Endometrial microvascular endothelial cells (primary cell): Measurements from ENCODE around the gene ALG3. TPM values are rescaled to one million over a fixed set of nuclear protein-coding genes. Genes with fewer than 3 reads are reported as not detected.
"Not testable (repeated sequence)": the region's sequence is repeated elsewhere in the genome, so short reads cannot be mapped to it uniquely, and the experiment has no call there.

Source experiments
- in situ Hi-C: cut with HindIII; loops from 2 replicates; pipeline ENCODE4 v1.10.0; 2017; ENCODE audit warnings: low sequenced_read_pairs, low pct_unique_long_range_greater_than_20kb; ENCODE audit errors: inconsistent ontology term
- total RNA-seq: library from RNA; depleted of rRNA; stranded (reverse); fragments of >200 nt; gene quantifications from one replicate; pipeline ENCODE4 v1.2.3, GENCODE V29; 2015; ENCODE audit errors: inconsistent ontology term

The ALG3 gene
- total RNA-seq = 68.4 TPM

DNA sequence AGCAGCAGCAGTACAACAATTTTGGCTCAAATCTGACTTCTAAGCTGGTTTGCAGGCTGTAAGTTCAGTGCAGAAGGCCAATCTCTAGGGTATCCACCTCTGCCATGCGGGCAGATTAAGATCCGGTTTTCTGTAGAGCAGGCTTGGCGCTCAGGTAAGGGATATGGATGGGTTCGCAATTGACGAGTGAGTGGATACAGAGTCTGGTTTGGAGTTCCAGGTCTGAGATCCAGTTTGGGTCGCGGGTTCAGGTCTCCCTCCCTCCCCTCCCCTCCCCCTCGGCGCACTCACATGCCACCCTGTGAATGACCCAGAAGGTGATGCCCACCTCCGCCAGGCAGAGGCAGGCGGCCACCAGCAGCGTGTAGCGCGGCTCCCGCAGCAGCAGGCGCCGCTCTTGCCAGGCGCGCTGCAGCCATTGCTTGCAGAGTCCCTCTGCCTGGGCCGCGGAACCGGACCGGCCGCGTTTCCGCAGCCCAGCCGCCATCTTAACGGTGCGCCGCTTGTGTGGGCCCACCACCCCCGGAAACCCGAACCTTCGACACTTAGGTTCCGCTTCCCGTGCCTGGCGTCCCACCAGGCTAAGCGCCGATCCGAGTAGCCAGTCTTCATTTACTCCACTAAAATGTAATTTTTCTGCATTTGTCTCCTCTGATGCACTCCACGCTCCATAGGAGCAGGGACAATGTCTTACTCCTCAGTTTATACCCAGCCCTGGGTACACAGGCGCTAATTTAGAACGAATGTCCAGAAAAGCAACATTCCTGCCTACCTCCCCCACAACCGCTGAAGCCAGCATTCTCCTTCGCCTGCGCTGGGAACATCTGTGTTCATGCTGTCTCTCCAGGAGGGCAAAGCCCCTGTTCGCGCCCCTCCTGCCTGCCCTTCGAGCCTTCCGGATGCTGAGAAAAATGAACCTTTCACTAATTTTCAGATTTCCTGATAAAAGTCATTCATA, at the start of gene ALG3:
TSS of gene ALG3 (minus strand) at position 509 of the 958 bp plus-strand sequence. CDS start at position 487, 22 bp downstream.
- in situ Hi-C loops = no loop called here

DNA sequence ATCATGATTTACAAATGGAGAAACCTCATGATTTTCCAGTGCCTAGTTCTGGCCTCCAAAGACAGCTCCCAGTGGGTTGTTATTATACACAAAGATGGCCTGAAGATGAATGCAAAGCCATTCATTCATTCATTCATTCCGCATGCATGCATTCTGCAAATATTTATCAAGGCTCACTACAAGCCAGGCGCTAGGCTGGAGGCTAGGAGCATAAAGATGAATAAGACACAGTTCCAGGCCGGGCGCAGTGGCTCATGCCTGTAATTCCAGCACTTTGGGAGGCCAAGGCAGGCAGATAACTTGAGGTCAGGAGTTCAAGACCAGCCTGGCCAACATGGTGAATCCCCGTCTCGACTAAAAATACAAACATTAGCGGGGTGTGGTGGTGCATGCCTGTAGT, 47.9 kb upstream of the ALG3 start:
- in situ Hi-C loops = no loop called here

GRCh38 chr3:184295771-184296170, 47.0 kb upstream of the ALG3 start:
- in situ Hi-C loops = no loop called here

- in situ Hi-C loops = no loop called here
Observed at GRCh38 chr3:184291738-184292445, 43.1 kb upstream of the ALG3 start.

GRCh38 chr3:184291044-184291737, 42.4 kb upstream of the ALG3 start:
- in situ Hi-C loops = no loop called here

DNA sequence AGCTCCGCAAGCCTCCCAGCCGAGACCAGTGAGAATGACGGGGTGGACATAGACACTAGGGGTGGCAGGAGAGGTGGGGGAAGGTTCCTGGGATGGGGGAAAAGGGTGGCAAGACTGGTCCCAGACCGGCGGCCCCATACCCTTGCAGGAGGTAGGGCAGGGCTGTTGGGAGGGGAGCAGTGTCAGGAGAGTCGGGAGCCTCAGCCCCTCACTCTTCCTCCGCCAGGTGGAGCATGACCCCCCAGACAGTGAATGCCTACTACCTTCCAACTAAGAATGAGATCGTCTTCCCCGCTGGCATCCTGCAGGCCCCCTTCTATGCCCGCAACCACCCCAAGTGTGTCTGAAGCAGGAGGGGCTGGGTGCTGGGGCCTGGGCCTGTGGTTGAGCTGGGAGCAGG, 41.6 kb upstream of the ALG3 start:
- in situ Hi-C loops = no loop called here

- in situ Hi-C loops = no loop called here
Observed at GRCh38 chr3:184289426-184289938, 40.7 kb upstream of the ALG3 start.

- in situ Hi-C loops = no loop called here
Observed at GRCh38 chr3:184284696-184285095, 35.9 kb upstream of the ALG3 start.

DNA sequence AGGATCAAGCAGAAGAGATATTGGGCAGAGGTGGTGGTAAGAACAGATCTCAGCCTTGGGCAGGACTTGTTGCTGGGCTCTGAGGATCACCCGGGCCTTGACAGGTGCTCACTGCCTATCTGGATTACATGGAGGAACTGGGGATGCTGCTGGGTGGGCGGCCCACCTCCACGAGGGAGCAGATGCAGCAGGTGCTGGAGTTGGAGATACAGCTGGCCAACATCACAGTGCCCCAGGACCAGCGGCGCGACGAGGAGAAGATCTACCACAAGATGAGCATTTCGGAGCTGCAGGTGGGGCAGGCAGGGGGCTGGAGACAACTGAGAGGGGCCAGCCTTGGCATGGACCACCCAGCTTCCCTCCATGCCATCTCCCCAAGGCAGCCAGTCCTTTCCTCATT, 34.9 kb upstream of the ALG3 start:
- in situ Hi-C loops = no loop called here

DNA sequence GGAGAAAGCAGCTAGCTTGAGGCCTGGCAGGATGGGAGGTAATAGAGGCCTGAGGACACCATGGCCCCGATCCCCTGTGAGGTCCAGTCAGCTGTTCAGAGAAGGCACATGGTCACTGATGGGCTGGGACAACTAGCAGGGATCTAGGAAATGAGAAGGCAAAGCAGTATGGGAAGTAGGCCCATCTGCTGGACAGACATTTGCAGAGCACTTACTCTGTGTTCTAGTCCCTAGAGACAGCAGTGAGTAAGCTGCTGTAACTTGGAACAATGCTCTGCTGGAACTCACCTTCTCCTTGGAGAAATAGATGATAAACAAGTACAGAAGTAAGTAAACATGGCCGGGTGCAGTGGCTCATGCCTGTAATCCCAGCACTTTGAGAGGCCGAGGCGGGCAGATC, 34.2 kb upstream of the ALG3 start:
- in situ Hi-C loops = no loop called here

DNA sequence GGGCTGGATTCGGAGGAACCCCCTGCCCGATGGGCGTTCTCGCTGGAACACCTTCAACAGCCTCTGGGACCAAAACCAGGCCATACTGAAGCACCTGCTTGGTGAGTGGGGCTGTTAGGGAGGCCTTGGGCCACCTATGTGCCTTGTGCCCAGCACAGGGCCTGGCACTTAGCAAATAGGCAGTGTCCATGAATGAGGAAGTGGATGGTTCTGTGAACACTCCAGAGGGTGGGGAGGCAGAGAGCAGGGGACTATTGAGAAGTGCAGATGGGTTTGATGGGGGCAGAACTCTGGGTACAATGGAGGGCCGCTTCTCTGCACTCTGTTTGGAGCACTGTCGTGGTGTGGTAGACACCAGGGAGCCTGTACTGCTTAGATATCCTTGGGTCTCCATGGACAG, 28.6 kb upstream of the ALG3 start:
- in situ Hi-C loops = no loop called here

DNA sequence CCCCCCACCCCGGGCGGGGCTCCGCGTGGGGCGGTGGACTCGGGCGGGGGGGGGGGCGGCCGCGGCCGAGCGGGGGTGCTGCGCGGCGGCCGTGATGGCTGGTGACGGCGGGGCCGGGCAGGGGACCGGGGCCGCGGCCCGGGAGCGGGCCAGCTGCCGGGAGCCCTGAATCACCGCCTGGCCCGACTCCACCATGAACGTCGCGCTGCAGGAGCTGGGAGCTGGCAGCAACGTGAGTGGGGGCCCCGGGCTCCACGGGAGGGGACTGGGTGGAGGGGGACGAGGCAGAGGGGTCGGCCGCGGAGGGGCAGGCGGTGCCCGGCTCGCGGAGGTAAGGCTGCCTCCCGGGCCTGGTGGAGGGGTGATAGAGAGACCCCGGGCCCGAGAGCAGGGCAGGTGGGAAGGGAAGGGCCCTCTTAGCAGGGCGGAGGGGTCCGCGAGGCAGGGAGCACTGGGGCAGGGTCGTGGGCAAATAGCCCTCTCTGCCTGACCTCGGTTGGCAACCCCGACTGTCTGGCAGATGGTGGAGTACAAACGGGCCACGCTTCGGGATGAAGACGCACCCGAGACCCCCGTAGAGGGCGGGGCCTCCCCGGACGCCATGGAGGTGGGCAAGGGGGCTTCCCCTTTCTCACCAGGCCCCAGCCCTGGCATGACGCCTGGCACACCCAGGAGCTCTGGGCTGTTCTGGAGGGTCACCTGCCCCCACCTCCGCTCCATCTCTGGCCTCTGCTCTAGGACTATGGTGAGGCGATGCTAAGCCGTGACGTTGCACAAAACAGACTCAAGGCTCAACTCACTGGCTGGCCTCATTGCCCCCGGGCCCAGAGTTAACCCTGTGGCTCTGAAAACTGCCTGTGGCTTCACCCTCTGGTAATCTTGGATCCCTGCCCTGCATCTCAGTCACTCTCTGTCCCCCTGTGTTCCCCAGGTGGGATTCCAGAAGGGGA, 27.5 kb upstream of the ALG3 start, which contains the start of gene ECE2:
TSS of gene ECE2 (plus strand) at position 62 of the 950 bp plus-strand sequence. CDS start at position 194, 132 bp downstream.
- in situ Hi-C loops = no loop called here

GRCh38 chr3:184275381-184275701, 26.6 kb upstream of the ALG3 start:
- in situ Hi-C loops = no loop called here

DNA sequence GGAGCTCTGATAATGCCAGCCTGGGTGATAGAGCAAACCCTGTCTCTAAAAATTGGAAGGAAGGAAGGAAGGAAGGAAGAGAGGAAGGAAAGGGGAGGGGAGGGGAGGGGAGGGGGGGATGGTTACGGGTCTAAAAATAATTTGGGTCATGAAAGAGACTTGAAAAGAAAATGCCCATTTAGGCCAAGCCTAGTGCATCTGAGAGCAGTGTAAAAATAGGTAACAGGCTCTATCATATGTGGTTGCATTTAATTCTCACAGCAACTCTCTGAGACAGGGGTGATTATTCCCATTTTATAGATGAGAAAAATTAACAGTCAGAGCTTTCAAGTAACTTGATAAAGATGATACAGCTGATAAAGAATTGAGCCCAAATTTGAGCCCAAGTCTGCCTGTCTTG, 23.5 kb upstream of the ALG3 start:
- in situ Hi-C loops = no loop called here

GRCh38 chr3:184267249-184267648, 18.5 kb upstream of the ALG3 start:
- in situ Hi-C loops = not testable (repeated sequence)

- in situ Hi-C loops = no loop called here
Observed at GRCh38 chr3:184262764-184263179, 14.0 kb upstream of the ALG3 start.

GRCh38 chr3:184261854-184262763, 13.3 kb upstream of the ALG3 start:
- in situ Hi-C loops = no loop called here
